ENCODE measurements around the gene BOD1. TPM values are rescaled to one million over a fixed set of nuclear protein-coding genes. Genes with fewer than 3 reads are reported as not detected.

The BOD1 gene
- total and polyA plus RNA-seq, 2 of the 8 experiments (the other 6 are each of a cell fraction or from before 2014, with no cell fraction given): 107 to 149 TPM

DNA sequence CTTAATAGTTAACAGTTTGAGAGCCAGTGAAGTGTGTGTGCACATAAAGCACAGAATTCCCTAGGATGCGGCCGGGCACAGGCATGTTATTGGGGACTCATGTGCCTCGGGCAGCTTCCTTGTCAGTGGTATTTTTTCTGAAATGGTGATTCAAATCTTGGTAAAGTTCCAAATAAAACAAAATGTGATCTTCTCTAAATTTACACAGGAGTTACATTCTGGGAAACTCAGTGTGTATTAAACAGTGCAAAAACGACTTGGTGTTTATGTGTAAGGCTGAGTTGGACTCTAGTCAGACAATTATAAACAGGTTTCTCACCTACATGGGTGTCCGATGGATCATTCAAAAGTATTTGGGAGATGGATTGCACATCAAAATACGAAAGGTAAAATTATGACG is 48.9 kb downstream of the BOD1 start:
- no peak overlapping the region for H2BK5ac ChIP-seq (ENCODE audit: low read depth, low read length)
- H4K20me1 ChIP-seq (replicated peaks in 1 of 2; ENCODE audit: control insufficient read depth in 1 of 2, insufficient read depth in 2 of 2, low read length in 2 of 2): no peaks in the 10 kb centered on the region
- no peak overlapping the region for H2BK15ac ChIP-seq (ENCODE audit: low read length)
- no peak overlapping the region for H4K8ac ChIP-seq (ENCODE audit: extremely low read depth, insufficient read depth, low read length)
- H3K4me2 ChIP-seq (ENCODE audit: insufficient read depth in 1 of 2, low read depth in 2 of 2, low read length in 2 of 2): no peak overlapping the region
- WGBS, 2 experiments (ENCODE audit: extremely low coverage in 1 of 2, insufficient coverage in 1 of 2, insufficient read length in 1 of 2, insufficient replicate concordance in 2 of 2, low coverage in 1 of 2, low lambda C conversion rate in 2 of 2, missing lambda C conversion rate in 1 of 2): 82% methylated on average over 7 of the region's 7 CpGs; no CpG with 5 or more reads in 1 of the 2 experiments
- no peak overlapping the region for H4K91ac ChIP-seq (replicated peaks; ENCODE audit: insufficient read length, low read length)
- H3K27me3 ChIP-seq (replicated peaks in 1 of 4; ENCODE audit: control insufficient read depth in 3 of 4, extremely low read depth in 1 of 4, insufficient read depth in 3 of 4, low read length in 3 of 4): no peaks in the 10 kb centered on the region
- no peak overlapping the region for H4K5ac ChIP-seq (ENCODE audit: insufficient read length, low read depth, low read length)
- CTCF ChIA-PET (ENCODE audit: partially characterized antibody): no interaction called here
- no peak overlapping the region for H3K56ac ChIP-seq (replicated peaks; ENCODE audit: insufficient read length, low read depth, low read length)
- no peak overlapping the region for H2AFZ ChIP-seq (ENCODE audit: low read length)
- no peaks in the 10 kb centered on the region for H3K79me1 ChIP-seq (ENCODE audit: low read depth, low read length)
- no peak for DNase-seq (ENCODE audit: low read depth in 1 of 2, low spot score in 2 of 2)
- no peak for TF ChIP-seq EGR1 (IDR thresholded peaks at IDR 0.05; ENCODE audit: borderline replicate concordance, low read depth, low read length)
- TF ChIP-seq SIX5 (IDR thresholded peaks at IDR 0.05; ENCODE audit: low read depth, low read length): no peak
- TF ChIP-seq PHF8 (conservative IDR thresholded peaks at IDR 0.05; ENCODE audit: low read depth, low read length): no peak
- no peak for TF ChIP-seq CREB1 (IDR thresholded peaks at IDR 0.05)
- no peak for TF ChIP-seq RBBP5 (IDR thresholded peaks at IDR 0.05; ENCODE audit: borderline replicate concordance, low read depth, low read length)
- TF ChIP-seq EZH2 (IDR thresholded peaks at IDR 0.05; ENCODE audit: low read depth, low read length, severe bottlenecking): no peak
- no peak for TF ChIP-seq POLR2AphosphoS5 (IDR thresholded peaks at IDR 0.05; ENCODE audit: low read depth, low read length)
- no peak for TF ChIP-seq KDM1A (IDR thresholded peaks at IDR 0.05; ENCODE audit: borderline replicate concordance, low read length)
- TF ChIP-seq SAP30 (IDR thresholded peaks at IDR 0.05; ENCODE audit: insufficient read depth, insufficient replicate concordance, low read length): no peak
- no peak for TF ChIP-seq TBP (IDR thresholded peaks at IDR 0.05; ENCODE audit: low read depth, low read length)
- no peak for TF ChIP-seq TEAD4 (IDR thresholded peaks at IDR 0.05; ENCODE audit: low read depth, low read length)
- no peak for TF ChIP-seq TAF7 (optimal IDR thresholded peaks at IDR 0.05; ENCODE audit: borderline replicate concordance, low read depth, low read length)
- TF ChIP-seq NANOG (IDR thresholded peaks at IDR 0.05; ENCODE audit: insufficient read depth, low read depth, low read length, poor library complexity, severe bottlenecking): no peak
- TF ChIP-seq SP2 (IDR thresholded peaks at IDR 0.05; ENCODE audit: low read length): no peak
- TF ChIP-seq RNF2 (IDR thresholded peaks at IDR 0.05; ENCODE audit: borderline replicate concordance, low read depth, low read length, missing control alignments, poor library complexity, severe bottlenecking): no peak
- FAIRE-seq: no peak
- no peak overlapping the region for H3K23ac ChIP-seq (ENCODE audit: insufficient read length)
- H3K18ac ChIP-seq (ENCODE audit: extremely low read depth, low read length): no peak overlapping the region
- no peak overlapping the region for H2BK12ac ChIP-seq (ENCODE audit: low read depth, low read length)
- no peak overlapping the region for H3K4me3 ChIP-seq (ENCODE audit: extremely low read depth in 1 of 4, insufficient read depth in 2 of 4, low read depth in 3 of 4, low read length in 4 of 4)
- H3K4me1 ChIP-seq (replicated peaks in 1 of 4; ENCODE audit: control insufficient read depth in 3 of 4, insufficient read depth in 4 of 4, low read length in 3 of 4): no peaks in the 10 kb centered on the region; a peak in 1 of 7 replicates
- no peaks in the 10 kb centered on the region for H3K23me2 ChIP-seq (ENCODE audit: low read depth, low read length)
- no peak overlapping the region for H3K14ac ChIP-seq (ENCODE audit: insufficient read length)
- no peak overlapping the region for H3K27ac ChIP-seq (ENCODE audit: low read depth, low read length)
- peaks cover 0 to 5% of the 10 kb centered on the region in 2 experiments; a peak in 2 of 4 replicates for H3K9me3 ChIP-seq (ENCODE audit: insufficient read depth in 2 of 2, low read depth in 1 of 2, low read length in 1 of 2)
- H3K4ac ChIP-seq (replicated peaks; ENCODE audit: insufficient read length, low read depth, low read length): no peak overlapping the region
- H3K79me2 ChIP-seq (ENCODE audit: control insufficient read depth in 1 of 2, insufficient read depth in 2 of 2, low read length in 2 of 2): no peaks in the 10 kb centered on the region
- H3K9ac ChIP-seq (replicated peaks in 1 of 4; ENCODE audit: extremely low read depth in 1 of 4, low read depth in 3 of 4, low read length in 3 of 4): no peak overlapping the region
- H2AK5ac ChIP-seq (ENCODE audit: low read depth, low read length): no peak overlapping the region
- POLR2A ChIA-PET (ENCODE audit: partially characterized antibody): no interaction called here
- no peak overlapping the region for H2BK20ac ChIP-seq (ENCODE audit: low read length)
- H2BK120ac ChIP-seq (replicated peaks; ENCODE audit: low read depth, low read length): no peak overlapping the region
- H3K36me3 ChIP-seq (ENCODE audit: control insufficient read depth in 2 of 4, insufficient read depth in 4 of 4, low read length in 3 of 4): no peaks in the 10 kb centered on the region

Measured in H1 (cell line).